GM12873 (cell line): Measurements from ENCODE around the gene TUT1.

ENCODE experiments used
- CTCF ChIP-seq: IDR thresholded peaks from 2 replicates; pipeline ENCODE4 v1.5.1; 2012; ENCODE audit warnings: low read depth, mild to moderate bottlenecking, moderate library complexity, low read length, control low read depth; ENCODE audit not compliant: insufficient read depth; ENCODE audit errors: missing control alignments

Gene TUT1

GRCh38 chr11:62573592-62574362 is 17.5 kb downstream of the TUT1 start, which contains the start of gene EEF1G:
TSS of gene EEF1G (minus strand) at chr11:62573891. CDS start at chr11:62573842, 49 bp downstream.
- TF ChIP-seq CTCF: no peak

GRCh38 chr11:62573006-62573591 is 18.2 kb downstream of the TUT1 start:
- TF ChIP-seq CTCF: no peak

DNA sequence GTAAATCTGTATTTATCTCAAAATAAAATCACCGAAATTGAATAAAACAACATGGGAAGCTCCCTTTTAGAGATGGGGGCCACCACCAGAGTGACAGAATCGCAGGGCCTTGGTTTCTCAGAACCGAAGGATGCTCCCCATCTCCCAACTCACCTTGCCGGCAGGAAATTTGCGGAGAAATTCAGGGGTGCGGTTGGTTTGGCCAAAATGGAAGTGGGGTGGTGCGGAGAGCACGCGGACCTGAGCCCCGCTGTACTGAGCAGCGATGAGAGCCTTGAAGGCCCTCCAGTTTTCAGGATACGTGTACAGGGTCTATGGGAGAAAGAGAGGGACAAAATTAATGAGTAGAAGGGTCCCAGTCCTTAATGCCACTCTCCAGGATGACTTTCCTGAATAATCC is 18.9 kb downstream of the TUT1 start:
- no peak for TF ChIP-seq CTCF

DNA sequence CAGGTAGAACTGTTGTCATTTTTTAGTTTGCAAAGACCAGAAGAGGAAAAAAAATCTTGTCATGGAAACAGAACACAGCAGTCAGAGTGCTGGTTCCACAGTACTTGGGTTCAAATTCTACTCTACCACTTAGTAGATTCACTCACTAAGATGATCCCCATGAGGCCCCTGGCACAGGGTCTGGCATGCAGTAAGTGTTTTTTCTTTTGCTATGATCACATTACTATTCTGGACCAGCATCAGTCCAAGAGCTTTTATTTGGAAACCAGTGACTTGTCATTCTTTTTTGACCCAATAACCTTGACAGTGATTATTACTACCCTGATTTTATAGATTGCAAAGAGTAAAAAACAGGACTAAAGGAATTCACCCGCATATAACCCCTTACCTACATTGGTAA is 21.7 kb downstream of the TUT1 start:
- TF ChIP-seq CTCF: no peak

GRCh38 chr11:62567018-62567633 is 24.2 kb downstream of the TUT1 start:
- TF ChIP-seq CTCF: no peak

DNA sequence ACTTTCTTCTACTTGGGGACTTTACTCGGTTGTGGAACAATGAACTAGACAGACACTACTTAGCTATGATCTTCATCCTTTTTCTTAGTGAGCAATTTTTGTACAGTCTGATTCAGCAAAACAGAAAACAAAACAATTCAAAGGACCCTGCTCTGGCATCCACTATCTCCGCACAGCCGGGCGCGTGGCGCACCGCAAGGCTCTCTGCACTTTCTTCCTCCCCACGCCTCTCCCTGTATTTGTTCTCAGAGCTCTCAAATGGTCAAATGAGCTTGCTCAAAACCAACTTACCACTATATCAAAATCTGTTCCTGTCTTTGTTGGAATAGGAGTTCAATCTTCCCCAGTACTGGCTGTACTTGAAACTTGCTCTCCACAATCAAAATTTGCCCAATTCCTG is 25.1 kb downstream of the TUT1 start:
- no peak for TF ChIP-seq CTCF

- no peak for TF ChIP-seq CTCF
Observed at GRCh38 chr11:62565100-62565802, 26.1 kb downstream of the TUT1 start.
